Fibroblast of mammary gland (primary cell): ENCODE measurements around the gene POLD2.

Source experiments
- DNase-seq: peaks from one replicate; pipeline ENCODE4 v3.0.0-alpha.2; 2010; ENCODE audit warnings: low read depth
- H3K4me3 ChIP-seq: 2 replicates; pipeline ENCODE4 v1.5.1; 2011; ENCODE audit warnings: low read depth, mild to moderate bottlenecking, low read length, moderate library complexity; ENCODE audit not compliant: control insufficient read depth
- TF ChIP-seq, protein P1 (sequence below): conservative IDR thresholded peaks from 2 replicates; pipeline ENCODE4 v1.5.1; 2011; ENCODE audit warnings: low read depth, low read length, inconsistent platforms; ENCODE audit not compliant: control insufficient read depth, insufficient read depth

The POLD2 gene

DNA sequence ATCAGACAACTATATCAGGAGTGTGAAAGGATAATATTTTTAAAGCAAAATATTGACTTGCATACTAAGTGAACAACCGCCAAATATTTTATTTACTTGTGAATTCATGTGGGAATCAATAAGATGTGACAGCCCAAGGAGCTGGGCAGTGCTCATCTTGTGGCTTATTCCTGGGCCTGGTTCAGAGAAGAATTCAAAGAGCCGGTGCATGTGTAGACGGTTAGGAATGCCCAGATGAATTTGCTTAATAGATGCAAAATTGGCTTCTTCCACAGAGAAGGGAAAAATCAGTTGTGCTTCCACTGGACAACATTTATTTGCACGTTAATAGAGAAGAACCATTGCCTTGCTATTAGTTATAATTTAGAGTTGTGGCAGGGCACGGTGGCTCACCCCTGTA lies 13.4 kb upstream of the POLD2 start:
- TF ChIP-seq, protein P1, sequence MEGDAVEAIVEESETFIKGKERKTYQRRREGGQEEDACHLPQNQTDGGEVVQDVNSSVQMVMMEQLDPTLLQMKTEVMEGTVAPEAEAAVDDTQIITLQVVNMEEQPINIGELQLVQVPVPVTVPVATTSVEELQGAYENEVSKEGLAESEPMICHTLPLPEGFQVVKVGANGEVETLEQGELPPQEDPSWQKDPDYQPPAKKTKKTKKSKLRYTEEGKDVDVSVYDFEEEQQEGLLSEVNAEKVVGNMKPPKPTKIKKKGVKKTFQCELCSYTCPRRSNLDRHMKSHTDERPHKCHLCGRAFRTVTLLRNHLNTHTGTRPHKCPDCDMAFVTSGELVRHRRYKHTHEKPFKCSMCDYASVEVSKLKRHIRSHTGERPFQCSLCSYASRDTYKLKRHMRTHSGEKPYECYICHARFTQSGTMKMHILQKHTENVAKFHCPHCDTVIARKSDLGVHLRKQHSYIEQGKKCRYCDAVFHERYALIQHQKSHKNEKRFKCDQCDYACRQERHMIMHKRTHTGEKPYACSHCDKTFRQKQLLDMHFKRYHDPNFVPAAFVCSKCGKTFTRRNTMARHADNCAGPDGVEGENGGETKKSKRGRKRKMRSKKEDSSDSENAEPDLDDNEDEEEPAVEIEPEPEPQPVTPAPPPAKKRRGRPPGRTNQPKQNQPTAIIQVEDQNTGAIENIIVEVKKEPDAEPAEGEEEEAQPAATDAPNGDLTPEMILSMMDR: no peak
- H3K4me3 ChIP-seq: no peak overlapping the region
- no peak for DNase-seq

DNA sequence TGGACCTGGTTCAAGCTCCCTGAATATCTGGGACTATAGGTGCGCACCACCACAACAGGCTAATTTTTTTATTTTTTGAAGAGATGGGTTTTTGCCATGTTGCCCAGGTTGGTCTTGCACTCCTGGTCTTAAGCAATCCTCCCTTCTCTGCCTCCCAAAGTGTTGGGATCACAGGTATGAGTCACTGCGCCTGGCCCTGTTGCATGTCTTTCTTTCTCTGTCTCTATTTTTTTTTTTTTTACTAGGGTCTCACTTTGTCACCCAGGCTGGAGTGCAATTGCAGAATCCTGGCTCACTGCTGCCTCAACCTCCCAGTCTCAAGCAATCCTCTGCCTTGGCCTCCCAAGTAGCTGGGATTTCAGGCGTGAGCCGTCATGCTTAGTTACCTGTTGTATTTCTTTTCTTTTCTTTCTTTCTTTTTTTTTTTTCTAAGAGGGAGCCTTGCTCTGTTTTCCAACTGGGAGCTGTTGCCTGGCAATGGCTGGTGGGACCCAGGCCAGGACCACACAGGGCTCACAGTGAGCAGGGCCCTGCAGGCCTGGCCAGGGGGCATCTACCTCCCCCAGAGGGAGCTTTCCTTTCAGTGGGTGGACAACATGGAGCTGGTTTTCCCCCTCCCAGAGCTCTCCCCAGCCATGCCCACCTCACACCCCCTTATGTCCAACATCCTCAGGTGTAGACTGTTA lies 11.7 kb upstream of the POLD2 start:
- TF ChIP-seq, protein P1: no peak
- no peak overlapping the region for H3K4me3 ChIP-seq
- DNase-seq: no peak

DNA sequence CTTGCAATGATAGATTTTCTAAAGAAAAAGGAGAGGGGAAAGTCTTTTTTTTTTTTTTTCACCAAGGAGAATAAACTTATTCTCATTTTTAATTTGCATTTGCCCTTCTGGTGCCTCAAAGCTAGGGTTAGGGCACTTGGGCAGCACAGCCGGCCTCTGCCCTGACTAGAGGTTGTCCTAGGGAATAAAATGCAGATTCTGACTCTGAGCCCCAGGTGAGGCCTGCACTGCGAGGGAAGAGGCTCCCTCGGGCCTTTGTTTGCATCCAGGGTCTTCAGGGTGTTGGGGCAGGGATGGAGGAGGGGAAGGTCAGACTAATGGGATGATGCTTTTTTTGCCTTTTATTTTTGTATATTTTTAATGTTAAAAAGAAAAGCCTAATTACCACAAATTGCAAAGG lies 9.9 kb upstream of the POLD2 start:
- H3K4me3 ChIP-seq: no peak overlapping the region
- TF ChIP-seq, protein P1: no peak
- DNase-seq: no peak

DNA sequence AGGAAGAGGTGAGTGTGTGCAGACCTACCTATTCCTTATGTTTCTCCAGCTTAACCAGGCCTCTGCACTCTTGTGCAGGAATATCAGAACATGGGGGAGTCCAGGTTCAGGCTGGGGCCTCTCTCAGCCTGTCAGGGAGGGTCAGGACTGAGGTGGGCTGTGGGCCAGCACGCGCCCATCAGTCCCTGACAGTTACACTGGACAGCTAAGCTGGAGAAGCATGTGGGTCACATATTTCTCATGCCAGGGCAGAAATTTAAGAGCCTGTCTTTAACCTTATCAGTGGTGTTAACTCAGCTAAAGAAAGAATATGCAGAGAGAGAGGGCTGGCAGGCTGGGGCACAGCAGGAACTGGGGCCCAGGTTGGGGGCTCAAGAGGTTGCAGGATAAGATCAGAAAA lies 8.7 kb upstream of the POLD2 start:
- DNase-seq: no peak
- H3K4me3 ChIP-seq: no peak overlapping the region
- TF ChIP-seq, protein P1: no peak

DNA sequence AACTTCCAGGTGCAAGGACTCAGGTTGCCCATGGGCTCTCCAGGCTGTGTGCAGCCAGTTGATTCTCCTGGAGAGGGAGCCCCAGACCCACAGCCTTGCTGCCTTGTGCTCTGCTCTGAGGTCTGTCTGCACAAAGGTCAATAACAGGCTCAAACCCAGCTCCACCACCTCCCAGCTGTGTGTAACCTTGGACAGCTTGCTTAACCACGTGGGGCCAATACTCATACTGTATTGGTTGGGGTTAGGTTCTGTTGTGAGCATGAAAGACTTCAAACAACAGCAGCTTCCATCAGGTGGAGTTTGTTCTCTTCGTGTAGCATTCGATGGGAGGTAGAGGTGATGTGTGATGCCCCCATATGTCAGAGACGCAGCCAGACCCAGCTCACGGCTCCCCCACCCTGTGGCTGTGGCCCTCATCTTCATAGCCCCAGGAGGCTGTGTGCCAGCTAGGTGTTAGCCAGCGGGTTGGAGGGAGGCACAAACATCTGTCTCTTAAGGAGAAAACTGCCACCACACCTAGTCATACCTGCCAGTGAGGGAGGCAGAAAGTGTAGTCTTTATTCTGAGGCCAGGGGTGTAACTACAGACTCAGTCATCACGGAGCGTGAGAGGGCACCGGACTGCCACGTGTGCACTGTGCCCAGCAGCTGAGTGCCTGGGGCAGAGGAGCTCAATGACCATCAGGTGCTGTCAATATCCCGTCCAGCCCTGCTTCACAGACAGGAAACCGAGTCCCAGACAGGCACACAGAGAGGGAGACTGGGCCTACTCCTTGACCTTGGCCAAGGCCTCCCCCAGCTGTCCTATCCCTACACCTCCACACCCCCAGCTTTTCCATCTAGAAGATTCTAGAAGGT lies 8.1 kb upstream of the POLD2 start:
- no peak overlapping the region for H3K4me3 ChIP-seq
- TF ChIP-seq, protein P1: peak; percentile 35
- DNase-seq: peak; percentile 41

DNA sequence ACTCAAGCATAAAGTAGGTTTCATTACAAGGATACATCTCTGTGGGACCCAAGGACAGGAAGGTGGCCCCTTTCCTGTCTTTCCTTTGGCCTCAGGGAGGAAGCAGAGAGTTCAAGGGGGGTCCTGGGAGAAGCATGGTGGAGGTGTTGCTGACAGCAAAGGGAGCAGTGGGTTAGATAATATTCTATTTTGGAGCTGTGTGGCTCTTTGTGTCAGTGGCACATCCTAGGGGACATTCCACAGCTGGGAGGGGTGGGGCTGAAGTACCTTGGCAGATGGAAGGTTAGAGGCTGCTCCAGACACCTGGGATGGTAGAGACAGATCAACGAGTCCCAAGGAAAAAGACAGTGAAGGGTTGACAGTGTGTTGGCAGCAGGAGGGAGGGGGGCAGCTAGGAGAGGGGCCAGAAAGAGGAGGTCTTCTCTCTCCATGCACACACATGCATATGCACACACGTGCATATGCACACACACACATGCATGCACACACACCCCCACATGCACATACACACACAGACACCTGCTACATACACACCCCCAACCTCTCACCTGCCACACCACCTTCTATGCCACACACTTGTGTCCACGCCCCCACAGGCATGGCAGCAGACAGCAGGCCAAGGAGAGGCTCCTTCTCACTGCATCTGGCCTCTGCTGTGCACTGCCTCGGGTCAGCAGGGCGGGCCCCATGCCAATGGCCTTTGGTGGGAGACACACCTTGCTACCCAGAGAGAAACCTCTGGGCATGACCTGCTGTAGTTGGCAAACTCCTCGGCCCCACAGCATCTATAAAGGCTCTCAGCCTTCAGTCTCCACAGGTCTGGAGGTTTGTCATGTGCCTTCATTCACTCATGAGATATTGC lies 5.6 kb upstream of the POLD2 start:
- DNase-seq: no peak
- TF ChIP-seq, protein P1: no peak
- H3K4me3 ChIP-seq: no peak overlapping the region
